GM21825 (cell line): ENCODE measurements around the gene SHC1.

Source experiments
- ATAC-seq: cut with Tn5 transposase; IDR thresholded peaks from one replicate; pipeline ENCODE4 v1.9.1; 2021; ENCODE audit warnings: mild to moderate bottlenecking, moderate library complexity; ENCODE audit not compliant: unreplicated experiment

SHC1 gene

DNA sequence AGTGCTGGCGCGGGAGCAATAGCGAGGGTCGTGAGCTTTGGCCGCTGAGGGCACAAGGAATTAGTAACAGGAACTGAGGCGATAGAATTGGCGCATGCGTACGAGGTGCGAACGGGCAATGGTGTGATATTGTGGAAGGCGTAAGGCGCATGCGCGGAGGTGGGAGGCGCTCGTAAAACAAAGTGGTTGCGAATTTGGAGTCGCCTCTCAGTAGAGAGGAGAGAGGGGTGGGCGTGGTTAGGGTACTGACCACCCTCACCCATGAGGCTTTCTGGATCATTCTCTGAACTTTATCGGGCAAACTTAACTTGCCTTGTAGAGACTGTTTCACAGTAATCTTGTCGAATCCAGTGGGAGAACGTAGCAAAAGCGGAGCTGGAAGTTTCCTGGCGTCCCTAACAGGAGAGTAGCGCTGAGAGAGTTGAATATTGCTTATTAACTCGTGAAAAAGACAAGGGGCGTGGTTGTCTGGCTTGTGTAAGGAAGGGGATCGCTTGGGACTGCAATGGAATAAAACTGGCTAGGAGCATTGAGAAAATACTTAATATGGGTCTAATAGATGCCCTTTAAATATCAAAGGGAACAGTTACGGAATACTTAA, 4.4 kb upstream of the SHC1 start:
- ATAC-seq, result peak; percentile 34

DNA sequence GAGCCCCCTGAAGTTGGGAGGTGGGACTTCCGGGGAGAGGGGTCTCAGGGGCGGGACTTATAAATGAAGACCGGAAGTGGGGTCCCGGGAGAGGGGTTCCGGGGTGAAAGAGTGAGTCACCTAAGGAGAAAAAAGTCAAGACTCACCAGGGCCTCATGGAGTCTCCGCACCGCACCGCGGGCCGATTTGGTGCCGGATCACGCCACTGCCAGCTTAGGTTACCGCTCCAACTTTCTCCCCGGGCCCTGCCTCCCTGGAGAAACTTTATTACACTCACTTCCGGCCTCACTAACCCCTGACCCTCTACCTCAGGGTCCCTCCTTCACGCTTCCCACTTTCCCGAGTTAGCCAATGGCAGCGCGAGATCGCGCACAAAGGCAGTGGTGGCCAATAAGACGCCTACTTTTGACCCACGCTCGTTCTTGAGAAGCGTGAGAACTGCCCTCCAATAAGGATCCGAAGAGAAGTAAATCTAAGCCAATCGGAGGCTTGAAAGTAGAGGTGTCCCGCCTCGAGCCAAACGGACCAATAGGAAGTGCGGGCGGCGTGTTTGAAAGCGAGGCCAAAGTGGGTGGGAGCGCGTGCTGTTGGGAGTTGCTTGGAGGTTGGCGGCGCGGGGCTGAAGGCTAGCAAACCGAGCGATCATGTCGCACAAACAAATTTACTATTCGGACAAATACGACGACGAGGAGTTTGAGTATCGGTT, 3.7 kb upstream of the SHC1 start, which contains the start of gene CKS1B:
Gene CKS1B, plus strand, starts transcription at position 580 of the 706 bp plus-strand sequence. Its CDS starts 65 bp downstream, at position 645.
- peak; percentile 71 for ATAC-seq

DNA sequence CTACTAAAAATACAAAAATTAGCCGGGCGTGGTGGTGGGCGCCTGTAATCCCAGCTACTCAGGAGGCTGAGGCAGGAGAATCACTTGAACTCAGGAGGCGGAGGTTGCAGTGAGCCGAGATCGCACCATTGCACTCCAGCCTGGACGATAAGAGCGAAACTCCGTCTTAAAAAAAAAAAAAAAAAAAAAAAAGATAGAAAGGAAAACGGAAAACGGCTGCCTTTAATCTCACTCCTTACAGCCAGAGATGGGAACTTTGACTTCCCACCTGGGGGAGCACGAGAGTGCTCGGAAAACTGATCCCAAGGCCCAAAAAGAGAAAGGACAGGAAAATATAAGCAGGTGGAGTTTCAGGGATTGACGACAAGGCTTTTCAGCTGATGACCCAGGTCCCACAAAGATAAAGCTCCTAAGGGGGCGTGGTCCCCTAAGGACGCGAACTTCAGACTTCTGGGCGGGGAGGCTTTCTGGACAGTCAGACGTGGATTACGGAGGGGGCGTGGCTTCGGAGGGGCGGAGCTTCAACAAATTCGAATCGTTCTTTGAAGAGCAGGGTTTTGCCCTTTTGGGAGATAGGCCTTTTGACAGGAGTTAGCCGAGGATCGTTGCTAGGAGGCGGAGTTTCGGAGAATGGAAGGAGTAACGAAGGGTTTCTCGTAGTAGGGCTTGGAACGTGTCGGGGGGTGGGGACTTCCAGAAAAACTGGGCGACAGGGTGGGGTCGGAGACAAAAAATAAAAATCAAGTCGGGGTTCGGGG, 3.0 kb upstream of the SHC1 start:
- peak; percentile 22 for ATAC-seq

DNA sequence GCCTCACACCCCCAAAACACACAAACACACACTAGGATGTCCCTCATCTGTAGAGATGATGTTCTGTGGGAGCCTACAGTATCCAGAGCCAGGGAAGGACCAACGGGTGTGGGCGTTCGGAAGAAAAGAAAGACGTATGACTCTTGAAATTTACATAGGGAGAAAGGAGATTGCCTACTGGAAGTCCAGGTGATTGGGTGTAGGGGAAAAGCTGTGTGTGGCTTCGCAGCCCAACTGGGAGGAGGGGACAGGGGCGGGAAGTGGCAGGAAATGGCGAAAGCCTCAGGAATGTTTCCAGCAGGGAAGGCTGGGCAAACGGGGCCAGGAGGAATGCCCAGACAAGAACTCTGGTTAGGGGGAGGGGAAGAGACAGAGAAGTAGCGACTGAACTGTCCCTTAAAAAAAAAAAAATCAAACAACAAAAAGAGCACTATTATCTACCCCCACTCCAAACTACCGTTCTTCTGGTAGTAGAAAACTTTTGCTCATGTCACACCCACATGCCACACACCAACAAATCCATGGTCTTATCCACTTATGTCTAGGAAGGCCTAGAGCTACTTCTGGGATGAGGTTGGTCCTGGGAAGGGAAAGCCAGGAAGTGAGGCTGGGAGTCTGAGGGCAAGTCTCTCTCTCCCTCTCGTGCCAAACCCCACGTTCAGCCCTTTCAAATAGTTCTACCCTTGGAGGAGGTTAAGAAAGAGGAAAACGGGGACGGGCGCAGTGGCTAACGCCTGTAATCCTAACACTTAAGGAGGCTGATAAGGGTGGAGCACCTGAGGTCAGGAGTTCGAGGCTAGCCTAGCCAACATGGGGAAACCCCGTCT, 2.2 kb upstream of the SHC1 start:
- ATAC-seq, result no peak

GRCh38 chr1:154972213-154972516, 1.6 kb upstream of the SHC1 start:
- ATAC-seq, result no peak

- no peak for ATAC-seq
Measured at GRCh38 chr1:154971341-154971998, 923 bp upstream of the SHC1 start.

GRCh38 chr1:154969860-154970452, 591 bp downstream of the SHC1 start:
- no peak for ATAC-seq

- no peak for ATAC-seq
Measured at GRCh38 chr1:154969246-154969645, 1.3 kb downstream of the SHC1 start.

DNA sequence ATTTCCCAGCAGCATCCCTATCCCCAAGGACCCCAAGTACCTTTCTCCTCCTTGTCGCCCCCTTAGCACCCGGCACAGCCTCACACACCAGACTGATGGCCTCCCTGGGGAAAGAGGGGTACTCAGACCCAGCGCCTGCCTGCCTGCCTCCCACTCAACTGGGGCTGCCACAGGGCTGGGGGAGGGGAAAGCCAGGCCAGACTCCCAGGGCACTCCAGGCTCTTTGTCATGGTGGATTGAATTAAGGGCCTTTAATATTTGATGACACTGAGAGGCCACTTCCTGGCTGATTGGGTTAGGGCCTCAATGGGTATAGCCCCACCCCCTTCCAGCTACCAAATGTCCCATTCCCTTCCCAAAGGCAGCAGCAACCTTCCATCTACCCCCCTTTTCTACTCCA, 1.8 kb downstream of the SHC1 start:
- no peak for ATAC-seq

GRCh38 chr1:154967331-154967950, 3.1 kb downstream of the SHC1 start:
- ATAC-seq, result no peak

- ATAC-seq, result no peak
Measured at GRCh38 chr1:154966111-154966510, 4.4 kb downstream of the SHC1 start.

GRCh38 chr1:154964359-154964758, 6.2 kb downstream of the SHC1 start:
- ATAC-seq, result no peak

GRCh38 chr1:154963643-154964042, 6.9 kb downstream of the SHC1 start:
- ATAC-seq, result no peak

- no peak for ATAC-seq
Measured at GRCh38 chr1:154962795-154963330, 7.7 kb downstream of the SHC1 start.

GRCh38 chr1:154962156-154962749, 8.3 kb downstream of the SHC1 start:
- ATAC-seq, result no peak

DNA sequence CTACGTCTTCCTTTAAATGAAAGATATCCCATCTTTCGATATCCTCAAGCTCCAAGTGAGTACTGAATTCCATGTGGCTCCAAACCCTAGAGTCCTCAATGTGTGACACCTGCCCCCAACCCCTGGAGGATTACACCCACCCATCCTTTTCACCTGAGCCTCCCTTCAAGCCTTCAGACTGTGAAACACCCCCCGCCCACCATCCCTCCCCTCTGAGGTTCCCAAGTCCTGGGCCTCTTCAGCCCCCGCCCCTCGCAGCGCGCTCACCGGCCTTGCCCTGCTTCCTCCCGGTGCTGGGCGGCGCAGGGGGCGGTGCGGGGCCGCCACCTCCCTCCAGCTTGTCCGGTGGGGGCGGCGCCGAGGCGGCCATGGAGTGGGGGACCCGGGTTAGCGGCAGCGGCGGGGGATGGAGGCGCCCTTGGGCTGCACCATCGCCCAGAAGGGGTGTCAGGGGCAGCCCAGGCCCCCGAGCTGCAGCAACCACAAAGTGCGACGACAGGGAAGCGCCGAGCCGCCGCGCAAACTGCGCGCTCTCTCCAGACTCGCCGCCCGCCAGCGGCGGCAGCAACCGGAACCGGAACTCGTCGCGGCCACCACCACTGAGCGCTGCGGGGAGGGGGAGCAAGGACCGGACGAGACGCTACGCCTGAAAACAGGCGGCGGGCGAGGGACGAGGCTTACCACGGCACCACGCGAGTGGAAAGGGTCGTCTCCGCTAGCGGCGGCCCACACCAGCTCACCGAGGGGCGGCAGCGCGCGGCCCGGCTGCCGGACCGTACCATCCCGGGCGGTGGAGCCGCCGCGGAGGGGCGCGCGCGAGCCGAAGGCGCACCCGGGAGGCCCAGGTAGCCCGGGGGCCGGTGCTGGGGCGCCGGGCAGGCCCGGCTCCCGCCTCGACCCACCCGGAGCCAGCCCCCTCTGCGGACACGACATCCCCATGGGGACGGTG, 9.1 kb downstream of the SHC1 start, which contains the start of gene PYGO2:
Gene PYGO2, minus strand, starts transcription at position 576 of the 949 bp plus-strand sequence. Its CDS starts 206 bp downstream, at position 370.
- peak; percentile 71 for ATAC-seq

DNA sequence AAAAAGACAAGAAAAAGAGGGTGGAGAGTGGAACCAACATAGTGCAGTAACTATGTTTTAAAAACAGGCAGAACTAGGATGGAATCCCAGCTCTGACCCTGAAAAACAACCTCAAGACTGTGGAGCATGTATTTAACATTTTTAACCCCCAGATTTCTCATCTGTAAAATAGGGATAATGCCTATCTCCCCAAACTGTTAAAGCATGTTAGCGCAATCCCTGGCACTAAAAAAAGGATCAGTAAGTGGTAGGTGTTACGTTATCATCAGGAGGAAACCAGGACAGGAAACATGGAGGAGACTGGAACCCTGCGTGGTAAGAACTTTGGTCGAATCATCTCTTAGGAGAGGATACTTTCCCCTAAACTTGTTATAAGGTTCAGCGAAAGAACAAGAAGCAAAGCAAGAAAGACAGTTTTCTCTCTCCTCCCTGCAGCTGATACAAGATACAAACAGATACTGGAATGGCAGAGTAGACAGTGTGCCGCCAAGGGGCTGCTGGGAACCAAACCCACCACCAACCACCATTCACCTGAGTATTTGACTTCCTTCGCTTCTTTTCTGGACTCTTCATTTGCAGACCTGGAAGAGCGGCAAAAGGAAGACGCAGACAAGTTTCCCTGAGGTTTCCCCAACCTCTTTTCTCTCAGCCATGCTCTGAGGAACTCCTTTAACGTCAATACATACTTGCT, 10.0 kb downstream of the SHC1 start:
- no peak for ATAC-seq
